HG03039 (cell line): ENCODE measurements around the gene CYB5R3.
A peak's percentile ranks its signal among the peaks of the same experiment; 100 is the strongest.
"Not testable (repeated sequence)": the region's sequence is repeated elsewhere in the genome, so short reads cannot be mapped to it uniquely, and the experiment has no call there.

Experiments used
- ATAC-seq: cut with Tn5 transposase; IDR thresholded peaks from one replicate; pipeline ENCODE4 v1.9.1; 2021; ENCODE audit warnings: mild to moderate bottlenecking, moderate library complexity; ENCODE audit not compliant: unreplicated experiment

The CYB5R3 gene

GRCh38 chr22:42626431-42626830, 22.8 kb downstream of the CYB5R3 start:
- no peak for ATAC-seq

GRCh38 chr22:42625416-42625815, 23.8 kb downstream of the CYB5R3 start:
- ATAC-seq = no peak

GRCh38 chr22:42624551-42625106, 24.6 kb downstream of the CYB5R3 start:
- ATAC-seq = no peak

- ATAC-seq = no peak
Measured at GRCh38 chr22:42623756-42624441, 25.3 kb downstream of the CYB5R3 start.

- ATAC-seq = no peak
Measured at GRCh38 chr22:42623301-42623751, 25.9 kb downstream of the CYB5R3 start.

- ATAC-seq = no peak
Measured at GRCh38 chr22:42622061-42622710, 27.0 kb downstream of the CYB5R3 start.

GRCh38 chr22:42621505-42622002, 27.6 kb downstream of the CYB5R3 start:
- ATAC-seq = no peak

GRCh38 chr22:42620084-42620483, 29.1 kb downstream of the CYB5R3 start:
- no peak for ATAC-seq

GRCh38 chr22:42619261-42620063, 29.7 kb downstream of the CYB5R3 start:
- ATAC-seq = no peak

- no peak for ATAC-seq
Measured at GRCh38 chr22:42617155-42617983, 31.8 kb downstream of the CYB5R3 start.

- not testable (repeated sequence) for ATAC-seq
Measured at GRCh38 chr22:42615860-42616175, 33.4 kb downstream of the CYB5R3 start.

- peak; percentile 44 for ATAC-seq
Measured at GRCh38 chr22:42615092-42615859, 33.9 kb downstream of the CYB5R3 start.

- peak; percentile 62 for ATAC-seq
Measured at GRCh38 chr22:42614312-42615091, 34.7 kb downstream of the CYB5R3 start, which contains the start of gene POLDIP3. POLDIP3 (minus strand) TSS chr22:42614883; CDS start chr22:42614857, 26 bp downstream.

- ATAC-seq = no peak
Measured at GRCh38 chr22:42613872-42614301, 35.3 kb downstream of the CYB5R3 start.

- no peak for ATAC-seq
Measured at GRCh38 chr22:42612336-42612735, 36.9 kb downstream of the CYB5R3 start.

- no peak for ATAC-seq
Measured at GRCh38 chr22:42611051-42611450, 38.1 kb downstream of the CYB5R3 start.

- no peak for ATAC-seq
Measured at GRCh38 chr22:42610186-42610585, 39.0 kb downstream of the CYB5R3 start.

- no peak for ATAC-seq
Measured at GRCh38 chr22:42608823-42609361, 40.3 kb downstream of the CYB5R3 start.
